ENCODE results near the gene FAAP100.

FAAP100 gene

DNA sequence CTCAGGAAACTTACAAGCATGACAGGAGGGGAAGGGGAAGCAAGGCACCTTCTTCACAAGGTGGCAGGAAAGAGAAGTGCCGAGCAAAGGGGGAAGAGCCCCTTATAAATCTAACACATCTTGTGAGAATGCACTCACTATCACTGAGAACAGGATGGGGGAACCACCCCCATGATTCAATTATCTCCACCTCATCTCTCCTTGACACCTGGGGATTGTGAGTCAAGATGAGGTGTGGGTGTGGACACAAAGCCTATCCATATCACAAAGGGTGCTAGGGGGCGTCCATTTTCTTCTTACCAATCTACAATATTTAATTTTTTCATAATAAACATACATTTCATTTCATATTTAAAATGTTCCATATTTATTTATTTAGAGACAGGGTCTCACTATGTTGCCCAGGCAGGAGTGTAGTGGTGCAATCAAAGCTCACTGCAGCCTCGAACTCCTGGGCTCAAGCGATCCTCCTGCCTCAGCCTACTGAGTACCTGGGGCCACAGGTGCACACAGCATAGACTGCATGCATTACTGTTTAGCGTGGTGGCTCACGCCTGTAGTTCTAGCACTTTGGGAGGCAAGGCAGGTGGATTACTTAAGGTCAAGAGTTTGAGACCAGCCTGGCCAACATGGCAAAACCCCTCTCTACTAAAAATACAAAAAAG, 26.5 kb upstream of the FAAP100 start:
- no peak for DNase-seq (ENCODE audit: extremely low spot score)
- TF ChIP-seq SUZ12 (IDR thresholded peaks at IDR 0.05) (no peak), NFRKB (IDR thresholded peaks at IDR 0.05) (no peak), LEF1 (IDR thresholded peaks at IDR 0.05; ENCODE audit: borderline replicate concordance) (no peak), L3MBTL2 (conservative IDR thresholded peaks at IDR 0.05) (no peak), ELF4 (IDR thresholded peaks at IDR 0.05) (no peak), CTBP1 (IDR thresholded peaks at IDR 0.05; ENCODE audit: borderline replicate concordance) (no peak), ARNT (IDR thresholded peaks at IDR 0.05) (no peak)
- POLR2A ChIA-PET, result no interaction called here

DNA sequence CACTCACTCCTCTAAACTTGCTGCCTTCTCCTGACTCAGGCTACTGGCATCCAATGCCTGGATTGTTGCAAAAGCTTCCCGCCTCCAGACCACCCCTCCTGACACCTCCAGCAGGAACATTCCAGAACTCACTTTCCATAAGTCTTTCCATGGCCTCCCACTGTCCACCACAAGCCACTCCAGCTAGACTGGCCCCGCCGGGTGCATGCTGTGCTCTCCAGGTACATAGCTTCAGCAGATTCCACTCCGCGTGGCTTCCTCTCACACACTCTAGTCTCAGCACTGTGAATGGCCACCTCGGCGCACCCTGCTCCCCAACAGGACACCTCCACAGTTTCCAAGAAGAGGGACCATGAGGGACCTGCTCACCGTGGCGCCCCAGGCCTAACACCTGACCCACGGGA, 25.9 kb upstream of the FAAP100 start:
- DNase-seq (ENCODE audit: extremely low spot score), result no peak
- TF ChIP-seq HDGF (IDR thresholded peaks at IDR 0.05; ENCODE audit: borderline replicate concordance) (no peak), SUZ12 (IDR thresholded peaks at IDR 0.05) (no peak), L3MBTL2 (conservative IDR thresholded peaks at IDR 0.05) (no peak), ARNT (IDR thresholded peaks at IDR 0.05) (no peak), FOXK2 (IDR thresholded peaks at IDR 0.05) (no peak), NFRKB (IDR thresholded peaks at IDR 0.05) (no peak), ELF4 (IDR thresholded peaks at IDR 0.05) (no peak)
- ChIA-PET CTCF (interaction anchor here (1.1 kb wide), 1 partner anchor 11 kb away, joined by 3 read pairs; no protein-coding TSS in a partner anchor), POLR2A (no interaction called here)

More for the DNA sequence above, 26.5 kb upstream of the FAAP100 start:
- CTCF ChIA-PET, result interaction anchor here (1.1 kb wide), 1 partner anchor 12 kb away, joined by 3 read pairs; no protein-coding TSS in a partner anchor

DNA sequence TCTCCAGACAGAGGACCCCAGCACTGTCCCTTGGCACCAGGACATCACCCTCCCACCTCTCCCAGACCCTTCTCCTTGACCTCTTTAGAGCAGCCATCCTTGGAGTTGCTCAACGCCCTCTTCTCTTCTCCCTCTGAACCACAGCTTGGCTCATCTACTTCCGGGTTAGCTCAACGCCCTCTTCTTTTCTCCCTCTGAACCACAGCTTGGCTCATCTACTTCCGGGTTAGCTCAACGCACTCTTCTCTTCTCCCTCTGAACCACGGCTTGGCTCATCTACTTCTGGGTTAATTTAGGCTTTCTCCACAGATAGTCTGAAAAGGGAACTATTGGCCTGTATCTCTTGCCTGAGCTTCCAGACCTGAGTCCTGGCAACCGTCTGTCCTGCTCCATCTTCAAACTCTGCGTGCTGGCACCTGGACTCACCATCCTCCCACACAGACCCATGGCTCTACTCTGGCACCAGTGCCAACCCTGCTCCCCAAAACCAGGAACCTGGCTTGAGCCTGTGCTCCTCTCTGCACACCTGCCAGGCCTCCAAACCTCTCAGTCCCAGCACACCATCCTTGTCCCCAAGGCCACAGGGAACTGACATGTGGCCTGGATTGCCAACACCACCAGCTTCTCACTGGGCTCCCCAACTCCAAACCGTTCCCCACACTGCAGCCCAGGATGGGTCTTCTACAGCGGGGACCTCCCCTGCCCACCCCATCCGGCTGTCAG, 25.3 kb upstream of the FAAP100 start:
- no peak for DNase-seq (ENCODE audit: extremely low spot score)
- ChIA-PET POLR2A (interaction anchor here (0.8 kb wide), 1 partner anchor 10 kb away, joined by 5 read pairs; no protein-coding TSS in a partner anchor), CTCF (interaction anchor here (0.8 to 1.1 kb wide), 2 partner anchors 10 to 79 kb away, joined by 3 to 4 read pairs; no protein-coding TSS in a partner anchor)
- no peak for TF ChIP-seq FOXM1 (IDR thresholded peaks at IDR 0.05; ENCODE audit: borderline replicate concordance)
- no peak for TF ChIP-seq SP1 (IDR thresholded peaks at IDR 0.05)
- no peak for TF ChIP-seq HDGF (IDR thresholded peaks at IDR 0.05; ENCODE audit: borderline replicate concordance)
- TF ChIP-seq SUZ12 (IDR thresholded peaks at IDR 0.05), result no peak

DNA sequence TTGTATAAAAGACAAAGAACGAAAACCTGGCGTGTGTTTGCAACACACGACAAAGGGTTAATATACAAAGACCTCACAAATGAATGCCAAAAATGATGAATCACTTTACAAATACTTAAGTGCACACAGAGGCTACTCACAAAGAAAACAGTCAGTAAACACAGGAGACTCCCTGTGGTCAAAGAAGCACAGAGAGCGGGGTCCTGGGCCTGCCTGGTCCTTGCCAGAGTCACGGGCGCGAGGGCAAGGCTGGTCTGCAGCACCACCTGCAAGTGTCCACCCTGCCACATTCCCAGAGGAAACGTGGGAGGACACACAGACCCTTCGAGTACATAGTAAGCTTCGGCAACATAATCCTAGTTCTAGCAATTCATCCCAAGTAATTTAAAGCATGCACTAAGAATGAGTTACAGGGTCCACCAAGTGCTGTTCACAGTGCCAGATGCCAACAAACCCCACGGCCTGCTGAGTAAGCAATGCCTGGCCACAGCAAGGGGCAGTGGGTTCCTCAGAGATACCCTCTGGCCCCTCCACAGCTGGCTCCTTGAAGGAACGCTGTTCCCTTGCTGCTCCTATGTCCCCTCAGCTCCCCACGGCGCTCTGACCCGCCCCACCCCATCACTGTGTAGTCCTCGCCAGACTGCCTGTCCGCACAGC, 24.6 kb upstream of the FAAP100 start:
- DNase-seq (ENCODE audit: extremely low spot score), result no peak
- ChIA-PET POLR2A (interaction anchor here (0.8 kb wide), 1 partner anchor 10 kb away, joined by 5 read pairs; no protein-coding TSS in a partner anchor), CTCF (interaction anchor here (0.8 kb wide), 1 partner anchor 79 kb away, joined by 4 read pairs; no protein-coding TSS in a partner anchor)
- no peak for TF ChIP-seq FOXA1 (IDR thresholded peaks at IDR 0.05)
- TF ChIP-seq, protein P1, sequence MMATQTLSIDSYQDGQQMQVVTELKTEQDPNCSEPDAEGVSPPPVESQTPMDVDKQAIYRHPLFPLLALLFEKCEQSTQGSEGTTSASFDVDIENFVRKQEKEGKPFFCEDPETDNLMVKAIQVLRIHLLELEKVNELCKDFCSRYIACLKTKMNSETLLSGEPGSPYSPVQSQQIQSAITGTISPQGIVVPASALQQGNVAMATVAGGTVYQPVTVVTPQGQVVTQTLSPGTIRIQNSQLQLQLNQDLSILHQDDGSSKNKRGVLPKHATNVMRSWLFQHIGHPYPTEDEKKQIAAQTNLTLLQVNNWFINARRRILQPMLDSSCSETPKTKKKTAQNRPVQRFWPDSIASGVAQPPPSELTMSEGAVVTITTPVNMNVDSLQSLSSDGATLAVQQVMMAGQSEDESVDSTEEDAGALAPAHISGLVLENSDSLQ (IDR thresholded peaks at IDR 0.05), result peak; percentile 59; the same call in 1 of the 2 replicates

DNA sequence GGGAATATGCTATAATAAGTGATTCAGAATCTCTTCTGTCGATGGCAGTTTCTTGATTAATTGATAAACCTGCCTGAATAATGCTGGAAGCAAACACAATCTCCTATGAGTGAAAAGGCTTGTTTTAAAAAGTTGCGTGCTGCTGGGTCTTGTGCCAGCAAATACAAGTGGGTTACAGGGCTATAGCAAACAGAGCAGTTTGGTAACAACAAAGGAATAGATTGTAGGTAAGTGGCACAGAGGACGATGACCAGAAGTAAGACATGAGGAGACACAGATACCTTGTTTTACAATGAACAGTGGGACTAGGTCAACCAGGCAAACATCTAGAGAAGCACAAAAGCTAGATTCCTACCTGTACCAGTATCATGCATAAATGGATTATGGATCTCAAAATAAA, 23.7 kb upstream of the FAAP100 start:
- CTCF ChIA-PET, result no interaction called here

DNA sequence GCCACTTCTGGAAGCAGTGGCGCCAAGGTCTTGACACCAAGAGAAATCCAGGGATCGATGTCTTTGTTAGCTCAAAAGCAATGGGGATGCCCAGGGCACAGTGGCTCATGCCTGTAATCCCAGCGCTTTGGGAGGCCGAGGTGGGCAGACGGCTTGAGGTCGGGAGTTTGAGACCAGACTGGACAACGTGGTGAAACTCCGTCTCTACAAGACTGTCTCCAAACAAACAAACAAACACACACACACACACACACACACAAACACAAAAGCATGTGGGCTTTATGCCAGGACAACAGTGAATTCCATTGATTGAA, 22.4 kb upstream of the FAAP100 start:
- ChIA-PET CTCF (no interaction called here), POLR2A (no interaction called here)
- TF ChIP-seq CTBP1 (IDR thresholded peaks at IDR 0.05; ENCODE audit: borderline replicate concordance) (no peak), ARNT (IDR thresholded peaks at IDR 0.05) (no peak), FOXA1 (IDR thresholded peaks at IDR 0.05) (no peak), ZNF384 (IDR thresholded peaks at IDR 0.05) (no peak), LEF1 (IDR thresholded peaks at IDR 0.05; ENCODE audit: borderline replicate concordance) (no peak), SUZ12 (IDR thresholded peaks at IDR 0.05) (no peak), TARDBP (IDR thresholded peaks at IDR 0.05) (no peak), SP1 (IDR thresholded peaks at IDR 0.05) (no peak), BHLHE40 (IDR thresholded peaks at IDR 0.05; ENCODE audit: borderline replicate concordance) (no peak), NFRKB (IDR thresholded peaks at IDR 0.05) (no peak), HDGF (IDR thresholded peaks at IDR 0.05; ENCODE audit: borderline replicate concordance) (no peak), FOXK2 (IDR thresholded peaks at IDR 0.05) (no peak), FOXM1 (IDR thresholded peaks at IDR 0.05; ENCODE audit: borderline replicate concordance) (no peak), ELF4 (IDR thresholded peaks at IDR 0.05) (no peak)
- TF ChIP-seq, protein P1 (IDR thresholded peaks at IDR 0.05), result no peak
- no peak for DNase-seq (ENCODE audit: extremely low spot score)

More for the DNA sequence above, 23.7 kb upstream of the FAAP100 start:
- no peak for DNase-seq (ENCODE audit: extremely low spot score)
- TF ChIP-seq FOXM1 (IDR thresholded peaks at IDR 0.05; ENCODE audit: borderline replicate concordance), result no peak
- TF ChIP-seq LEF1 (IDR thresholded peaks at IDR 0.05; ENCODE audit: borderline replicate concordance), result no peak
- no peak for TF ChIP-seq L3MBTL2 (conservative IDR thresholded peaks at IDR 0.05)
- TF ChIP-seq CTBP1 (IDR thresholded peaks at IDR 0.05; ENCODE audit: borderline replicate concordance), result no peak
- TF ChIP-seq SP1 (IDR thresholded peaks at IDR 0.05), result no peak
- POLR2A ChIA-PET, result interaction anchor here (1.1 kb wide), 1 partner anchor 23 kb away, joined by 3 read pairs; the partner anchor contains the start of gene FAAP100

All from HEK293T (cell line).